GM18858 (cell line): ENCODE results near the gene TUSC2.

Experiments
- ATAC-seq: cut with Tn5 transposase; IDR thresholded peaks from one replicate; pipeline ENCODE4 v1.9.1; 2021; ENCODE audit not compliant: unreplicated experiment

TUSC2 gene, protein sequence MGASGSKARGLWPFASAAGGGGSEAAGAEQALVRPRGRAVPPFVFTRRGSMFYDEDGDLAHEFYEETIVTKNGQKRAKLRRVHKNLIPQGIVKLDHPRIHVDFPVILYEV

DNA sequence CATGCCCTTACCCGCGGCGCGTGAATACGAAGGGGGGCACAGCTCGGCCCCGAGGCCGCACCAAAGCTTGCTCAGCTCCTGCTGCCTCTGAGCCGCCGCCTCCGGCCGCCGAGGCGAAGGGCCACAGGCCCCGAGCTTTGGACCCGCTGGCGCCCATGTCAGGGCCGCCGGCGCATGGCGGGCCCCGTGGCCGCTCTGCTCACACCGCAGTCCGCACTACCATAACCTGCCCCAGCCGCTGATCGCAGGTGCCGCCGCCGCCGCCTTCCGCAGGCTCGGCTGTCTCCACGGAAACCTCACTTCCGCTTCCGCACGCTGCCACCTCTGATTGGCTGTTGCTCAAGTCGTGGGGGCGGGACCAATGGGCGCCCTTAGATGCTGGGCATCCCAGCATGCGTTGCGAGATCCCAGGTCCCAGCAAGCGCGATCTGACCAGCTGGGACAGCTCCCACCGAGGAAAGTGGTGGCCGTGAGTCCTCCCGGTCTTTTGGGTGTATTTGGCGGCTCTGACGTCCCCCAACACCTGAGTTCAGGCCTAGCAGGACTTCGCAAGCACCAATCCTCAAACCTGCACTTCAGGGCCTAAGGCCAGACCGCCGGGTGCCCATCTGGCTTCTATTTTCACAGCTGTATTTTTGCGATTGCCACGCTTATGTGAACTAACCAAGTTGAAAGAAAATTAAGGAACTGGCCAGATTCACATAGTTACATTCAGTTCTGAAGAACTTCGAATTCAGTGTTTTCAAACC is at the start of gene TUSC2:
TSS of gene TUSC2 (minus strand) at position 281 of the 749 bp plus-strand sequence. CDS start at position 157, 124 bp downstream.
- ATAC-seq, result peak; percentile 52

DNA sequence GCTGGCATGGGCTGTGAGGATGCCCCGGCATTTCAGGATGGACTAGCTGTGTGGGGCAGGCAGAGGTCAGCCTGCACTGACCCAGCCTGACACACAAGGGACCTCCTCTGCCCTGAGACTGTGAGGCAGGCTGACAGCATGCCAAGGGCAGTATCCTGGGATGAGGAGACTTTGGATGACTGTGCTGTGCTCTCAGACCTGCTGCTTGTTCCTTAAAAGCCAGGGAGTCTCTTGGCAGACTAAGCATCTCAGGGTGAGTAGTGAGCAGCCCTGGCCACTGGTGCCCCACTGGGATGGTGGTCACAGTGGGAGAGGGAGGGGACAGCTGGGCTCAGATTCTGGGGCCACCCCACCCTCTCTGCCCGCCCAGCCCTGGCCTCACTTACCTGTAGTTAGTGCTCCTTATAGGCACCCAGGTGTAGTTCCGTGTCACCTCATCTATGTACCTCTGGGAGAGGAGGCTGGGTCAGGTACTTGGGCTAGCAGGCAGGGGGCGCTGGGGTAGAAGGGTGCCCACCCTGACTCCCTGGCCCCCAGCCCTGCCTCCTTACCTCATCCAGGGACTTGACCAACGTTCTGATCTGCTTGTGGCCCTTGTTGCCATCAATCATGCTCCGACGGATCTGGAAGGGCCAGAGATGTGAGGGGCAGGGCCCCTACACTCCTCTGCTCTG is 47.4 kb upstream of the TUSC2 start:
- ATAC-seq, result no peak

DNA sequence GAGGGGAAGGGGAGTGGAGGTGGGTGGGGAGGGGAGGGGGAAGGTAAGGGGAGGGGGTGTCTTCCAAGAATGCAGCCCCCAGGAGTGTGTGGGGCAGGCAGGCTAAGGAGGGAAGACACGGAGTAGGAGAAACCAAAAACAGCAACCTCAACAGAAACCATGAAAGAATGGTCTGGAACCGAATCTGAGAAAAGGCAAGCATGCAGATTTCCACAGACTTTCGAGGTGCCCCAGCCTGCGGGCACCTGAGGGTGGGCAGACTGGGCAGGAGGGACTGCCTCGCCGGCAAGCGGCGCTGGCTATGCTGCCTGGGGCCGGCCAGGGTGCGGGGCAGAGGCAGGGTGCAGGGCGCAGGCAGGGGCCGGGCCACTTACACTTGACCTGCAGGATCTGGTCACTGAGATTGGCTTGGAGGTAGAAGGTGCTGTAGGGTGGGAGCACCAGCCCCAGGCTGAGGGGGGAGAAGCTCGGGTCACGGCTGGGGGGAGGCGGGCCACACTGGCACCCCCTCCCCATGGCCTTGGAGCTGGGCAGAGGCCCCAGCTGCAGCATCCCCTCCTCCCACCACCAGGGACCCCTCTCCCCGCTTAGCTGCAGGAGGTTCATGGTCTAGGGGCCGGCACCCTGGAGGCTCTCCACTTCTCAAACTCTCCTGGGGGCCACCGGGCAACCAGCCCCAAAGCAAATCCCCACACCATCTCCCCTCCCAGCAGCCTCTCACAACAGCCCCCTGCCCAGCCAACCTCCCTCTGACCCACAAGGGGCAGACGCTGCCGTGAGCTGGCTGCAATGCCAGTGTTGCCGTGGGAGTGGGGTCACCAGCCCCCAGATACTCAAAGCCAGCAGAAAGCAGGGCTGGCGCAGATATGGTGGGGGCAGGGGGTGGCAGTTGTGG is 46.6 kb upstream of the TUSC2 start:
- ATAC-seq, result no peak

DNA sequence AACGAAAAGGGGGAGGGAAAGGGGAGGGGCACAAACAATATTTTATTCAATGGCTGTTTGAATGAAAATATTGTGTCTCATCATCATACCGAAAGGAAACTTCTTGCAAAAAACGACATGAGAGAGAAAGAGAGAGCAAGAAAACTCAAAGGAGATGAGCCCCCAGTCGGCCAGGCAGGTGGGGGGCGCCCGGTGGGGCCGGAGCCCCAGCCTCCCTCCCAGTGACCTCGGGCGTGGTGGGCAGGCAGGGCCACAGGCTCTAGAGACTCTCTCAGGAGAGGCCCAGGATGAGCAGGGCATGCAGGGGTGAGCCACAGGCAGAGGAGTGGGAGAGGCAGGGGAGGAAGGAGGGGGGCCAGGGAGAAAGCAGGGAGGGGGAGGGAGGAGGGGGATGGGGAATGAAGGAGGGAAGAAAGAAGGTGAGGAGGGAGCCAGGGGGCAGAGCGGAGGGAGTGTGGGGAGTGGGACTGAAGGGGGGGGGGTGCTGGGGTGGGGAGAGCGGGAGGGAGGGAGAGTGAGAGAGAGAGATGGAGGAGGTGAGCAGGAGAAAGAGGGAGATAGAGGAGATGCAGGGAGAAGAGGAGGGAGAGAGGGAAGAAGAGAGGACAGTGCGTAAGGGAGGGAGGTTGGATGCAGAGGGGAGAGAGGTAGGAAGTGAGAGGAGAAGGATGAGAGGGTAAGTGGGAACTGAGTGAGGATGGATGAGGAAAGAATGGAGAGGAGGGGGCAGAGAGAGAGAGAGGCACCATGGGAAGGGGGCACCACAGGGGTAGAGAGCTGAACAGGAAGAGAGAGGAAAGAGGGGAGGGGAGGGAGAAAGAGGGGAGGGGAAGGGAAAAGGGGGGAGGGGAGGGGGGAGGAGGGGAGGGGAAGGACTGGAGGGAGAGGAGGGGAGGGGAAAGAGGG is 45.4 kb upstream of the TUSC2 start:
- no peak for ATAC-seq

DNA sequence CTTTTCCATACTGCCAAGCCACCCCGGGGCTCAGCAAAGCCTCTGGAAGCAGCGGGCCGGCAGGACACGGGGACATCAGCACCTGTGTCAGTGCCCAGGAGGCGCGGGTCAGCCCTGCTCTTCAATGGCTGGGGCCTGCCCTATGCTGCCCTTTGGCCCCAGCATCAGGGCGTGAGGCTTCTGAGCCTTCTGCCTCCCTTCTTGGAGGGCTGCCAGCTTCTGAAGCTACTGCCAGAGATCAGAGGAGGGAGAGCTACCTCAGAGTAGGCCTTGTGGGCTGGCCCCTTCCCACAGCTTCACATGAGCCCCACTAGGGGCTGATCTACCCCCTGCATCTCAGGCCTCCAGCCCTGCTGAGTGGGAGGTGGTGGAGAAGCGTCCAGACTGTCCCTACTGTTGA is 44.3 kb upstream of the TUSC2 start:
- ATAC-seq, result no peak

DNA sequence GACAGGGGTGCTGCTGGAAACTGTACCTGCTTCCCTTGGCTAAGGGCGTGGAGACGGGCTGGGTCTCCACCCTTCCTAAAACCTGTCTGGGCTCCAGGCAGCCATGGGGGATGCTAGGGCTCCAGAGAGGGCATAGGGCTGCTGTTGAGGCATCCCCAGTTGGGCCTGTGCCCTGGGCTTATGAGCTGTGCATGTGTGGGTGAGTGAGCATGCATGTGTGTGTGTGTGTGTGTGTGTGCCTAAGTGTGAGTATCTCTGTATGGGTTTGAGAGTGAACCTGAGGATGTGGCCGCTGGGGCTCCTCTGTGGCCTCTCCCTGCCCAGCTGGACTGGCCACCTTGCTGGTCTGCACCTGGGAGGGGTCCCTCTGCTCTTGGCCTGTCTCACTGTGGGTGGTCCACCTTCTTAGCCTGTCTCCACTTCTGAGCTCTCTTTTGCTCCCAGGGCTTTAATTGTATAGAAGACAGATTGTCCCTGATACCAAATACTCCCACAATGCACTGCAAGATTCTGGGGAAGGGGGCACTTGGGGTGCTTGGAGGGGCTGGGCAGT is 43.2 kb upstream of the TUSC2 start:
- ATAC-seq, result no peak

DNA sequence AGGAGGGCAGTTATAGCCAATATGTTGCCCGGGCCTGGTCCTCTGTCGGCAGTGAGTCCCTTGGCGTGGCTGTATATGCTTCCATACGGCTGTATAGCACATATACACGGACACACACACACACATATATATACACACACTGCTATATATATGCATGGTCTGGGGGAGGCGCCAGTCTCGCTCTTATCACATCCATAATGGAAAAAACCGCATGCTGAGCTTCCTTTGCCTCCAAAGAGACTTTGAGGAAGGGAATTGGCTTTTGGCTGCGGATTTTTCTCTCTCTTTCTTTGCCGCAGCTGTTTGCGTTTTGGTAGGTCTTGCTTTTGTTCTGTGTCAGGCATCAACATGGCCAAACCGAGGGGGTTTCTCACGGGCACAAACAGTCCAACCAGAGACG is 42.6 kb upstream of the TUSC2 start:
- ATAC-seq, result no peak

DNA sequence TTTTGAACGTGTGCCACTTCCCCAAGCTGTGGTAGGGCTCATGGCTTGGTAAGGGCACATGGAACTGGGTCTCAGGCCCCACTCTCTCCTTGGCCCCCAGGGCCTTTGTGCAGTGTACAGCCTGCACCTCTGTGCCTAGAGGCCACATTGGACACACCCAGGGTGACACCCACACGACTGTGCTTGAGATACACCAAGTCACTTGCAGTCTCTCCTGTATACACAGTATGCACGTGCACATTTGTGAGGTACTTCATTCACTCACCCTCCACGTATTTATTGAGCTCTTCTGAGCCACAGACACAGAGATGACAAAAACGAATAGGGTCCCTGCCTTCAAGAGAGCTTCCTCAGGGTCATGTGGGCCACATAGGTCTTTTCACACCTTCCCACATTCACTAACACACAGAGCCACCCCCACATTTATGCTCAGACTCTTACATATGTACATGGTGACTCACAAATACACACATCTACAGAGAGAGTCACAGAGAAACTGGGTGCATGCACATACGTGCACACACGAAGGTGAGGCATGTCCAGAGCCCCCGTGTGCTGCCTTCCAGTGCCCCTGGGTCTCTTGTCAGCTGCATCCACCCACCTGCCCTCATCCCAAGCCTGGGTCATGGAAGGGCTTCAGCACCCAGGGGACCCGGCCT is 41.1 kb upstream of the TUSC2 start:
- ATAC-seq, result no peak

DNA sequence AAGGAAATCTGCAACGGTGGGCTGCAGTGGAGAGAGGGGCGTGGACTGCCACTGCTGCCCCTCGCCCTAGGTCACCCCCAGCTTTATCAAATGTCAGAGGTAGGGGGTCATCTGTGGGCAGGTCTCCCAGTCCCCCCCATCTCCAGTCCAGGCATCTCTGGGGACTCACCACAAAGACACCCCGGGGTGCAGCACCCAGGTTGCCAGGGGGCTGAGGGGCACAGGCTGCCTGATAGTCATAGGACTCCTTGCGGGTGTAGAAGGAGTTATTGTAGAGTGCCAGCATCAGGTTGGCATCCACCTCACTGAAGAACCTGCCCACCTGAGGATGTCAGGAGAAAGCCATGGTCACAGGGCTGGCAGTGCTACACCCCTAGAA is 37.8 kb upstream of the TUSC2 start:
- no peak for ATAC-seq

DNA sequence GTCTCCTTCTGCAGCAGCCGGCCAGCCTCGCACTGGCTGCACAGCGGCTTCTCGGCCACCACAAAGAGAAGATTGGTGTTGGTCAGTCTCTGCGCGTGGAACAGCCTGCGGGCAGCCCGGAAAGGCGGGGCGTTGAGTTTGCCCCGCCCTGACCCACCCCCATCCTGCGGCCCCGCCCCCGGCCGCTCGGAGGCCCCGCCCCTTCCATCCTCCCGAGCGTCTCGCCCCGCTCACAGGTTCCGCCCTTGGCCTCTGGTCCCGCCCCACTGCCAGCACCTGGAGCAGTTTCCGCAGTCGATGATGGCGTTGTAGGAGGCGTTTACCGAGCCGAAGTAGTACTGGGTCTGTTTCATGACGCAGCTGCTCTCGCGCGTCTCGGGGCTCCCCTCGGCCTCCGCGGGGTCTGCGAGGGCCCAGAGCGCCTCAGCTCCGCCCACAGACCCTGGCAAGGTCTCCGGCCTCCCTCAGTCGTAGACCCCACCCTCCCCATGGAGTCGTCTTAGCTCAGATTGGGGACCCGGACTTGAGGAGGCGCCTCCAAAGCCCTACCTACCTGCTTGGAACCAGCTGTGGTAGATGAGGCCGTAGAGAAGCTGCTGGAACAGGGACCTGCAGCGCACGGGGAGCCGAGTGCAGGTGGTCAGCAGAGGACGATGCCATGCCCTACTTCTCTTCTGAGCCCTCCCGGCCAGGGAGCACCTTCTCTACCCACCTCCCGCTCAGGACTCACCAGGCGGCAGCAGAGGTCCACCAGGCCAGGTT is 37.2 kb upstream of the TUSC2 start:
- ATAC-seq, result peak; percentile 60

DNA sequence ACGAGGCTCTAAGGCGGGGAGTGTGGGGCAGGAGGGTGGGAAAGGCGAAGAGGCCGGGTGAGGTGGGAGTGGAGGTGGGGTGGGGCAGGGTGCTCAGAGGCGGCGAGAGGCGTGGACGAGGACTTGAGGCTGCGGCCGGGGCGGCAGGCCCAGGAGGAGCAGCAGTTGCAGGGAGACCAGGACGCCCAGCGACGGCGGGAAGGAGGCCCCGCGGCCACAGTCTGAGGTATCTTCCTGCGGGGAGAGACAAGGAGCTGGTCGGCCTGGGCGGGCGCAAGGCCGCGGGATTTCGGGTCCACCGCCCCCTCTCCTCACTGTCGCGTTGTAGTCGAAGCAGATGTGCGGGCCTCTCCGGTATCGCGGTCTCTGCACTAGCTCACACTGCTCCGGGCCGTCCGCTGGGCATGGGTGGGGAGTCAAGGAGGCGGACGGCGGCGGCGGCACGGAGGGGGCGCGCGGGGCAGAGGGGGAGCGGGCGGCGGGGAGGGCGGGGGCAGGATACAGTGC is 36.6 kb upstream of the TUSC2 start:
- no peak for ATAC-seq

DNA sequence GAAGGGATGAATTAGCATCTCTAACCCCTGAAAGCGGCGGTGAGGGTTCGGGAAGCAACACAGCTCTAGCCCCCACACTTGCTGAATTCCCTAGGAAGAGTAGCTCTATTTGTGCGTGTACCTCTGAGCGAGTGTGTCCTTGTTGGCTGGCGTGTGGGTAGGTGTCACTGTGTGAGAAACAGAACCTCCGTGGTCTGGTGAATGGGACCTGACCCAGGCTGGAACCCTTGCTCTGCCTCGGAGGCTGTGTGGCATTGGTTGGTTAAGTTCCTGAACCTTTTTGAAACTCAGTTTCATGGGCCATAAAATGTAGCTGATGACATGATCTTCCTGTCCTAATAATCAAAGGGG is 31.7 kb upstream of the TUSC2 start:
- ATAC-seq, result no peak

DNA sequence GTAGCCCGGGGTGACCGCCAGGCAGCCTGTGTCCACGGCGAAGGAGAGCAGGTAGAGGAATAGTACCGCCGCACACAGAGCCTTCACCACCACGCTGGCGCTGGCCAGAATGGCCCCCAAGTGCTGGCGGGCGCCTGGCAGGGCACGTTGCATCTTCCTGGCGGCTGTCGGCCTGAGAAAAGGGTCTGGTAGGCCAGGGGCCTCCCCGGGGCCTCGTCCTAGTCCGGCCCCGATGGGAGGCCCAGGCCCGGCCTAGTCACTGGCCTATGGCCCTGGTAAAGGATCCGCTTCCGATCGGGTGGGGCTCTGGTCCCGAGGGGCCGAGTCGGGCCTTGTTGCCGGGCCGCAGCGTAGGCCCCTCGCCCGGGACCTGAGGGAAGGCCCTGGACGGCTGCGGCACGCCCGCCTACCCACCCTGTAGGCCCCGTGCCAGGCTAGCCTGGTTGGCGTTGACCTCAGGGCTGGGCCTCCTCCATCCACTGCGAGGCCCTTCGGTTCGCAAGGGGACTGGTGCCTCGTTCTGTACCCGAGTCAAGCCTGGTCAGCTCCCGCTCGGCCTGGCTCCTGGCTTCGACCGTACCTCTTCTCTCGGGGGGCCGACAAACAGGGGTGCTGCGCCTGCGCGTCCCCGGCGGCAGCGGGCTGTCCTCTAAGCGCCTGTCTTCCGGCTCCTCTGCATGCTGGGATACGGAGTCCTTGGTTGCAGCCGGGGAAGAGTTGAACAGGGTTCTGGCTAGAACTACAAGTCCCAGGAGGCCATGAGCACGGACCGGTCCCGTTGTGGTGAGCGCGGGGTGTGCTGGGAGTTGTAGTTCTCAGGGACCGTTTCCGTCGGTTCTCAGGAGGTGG is 31.1 kb upstream of the TUSC2 start, which contains the start of gene TMEM115:
TSS of gene TMEM115 (minus strand) at position 611 of the 849 bp plus-strand sequence. CDS start at position 153, 458 bp downstream.
- ATAC-seq, result peak; percentile 92

DNA sequence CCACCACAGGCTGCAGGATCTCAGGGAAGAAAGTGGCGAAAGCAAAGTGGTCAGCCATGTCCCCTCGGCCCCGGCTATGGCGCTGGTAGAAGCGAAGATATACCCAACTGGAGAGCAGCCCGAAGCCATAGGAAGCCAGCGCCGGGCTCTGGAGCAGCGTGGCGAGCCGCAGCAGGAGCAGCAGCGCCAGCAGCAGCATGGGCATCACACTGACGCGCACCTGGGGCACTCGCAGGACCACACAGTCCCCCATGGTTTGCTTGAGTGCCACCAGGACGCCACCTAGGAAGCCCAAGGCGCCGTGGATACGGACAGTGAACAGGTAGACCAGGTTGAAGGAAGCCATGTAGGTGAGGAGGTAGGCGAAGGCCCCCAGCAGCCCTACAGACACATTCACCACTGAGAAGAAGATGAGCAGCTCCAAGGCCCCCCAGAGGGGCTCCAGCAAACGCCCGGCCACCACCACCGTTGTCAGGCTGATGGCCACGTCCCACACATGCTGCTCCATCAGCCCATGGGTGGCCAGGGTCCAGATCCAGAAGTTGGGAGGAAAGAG is 30.4 kb upstream of the TUSC2 start:
- ATAC-seq, result no peak

DNA sequence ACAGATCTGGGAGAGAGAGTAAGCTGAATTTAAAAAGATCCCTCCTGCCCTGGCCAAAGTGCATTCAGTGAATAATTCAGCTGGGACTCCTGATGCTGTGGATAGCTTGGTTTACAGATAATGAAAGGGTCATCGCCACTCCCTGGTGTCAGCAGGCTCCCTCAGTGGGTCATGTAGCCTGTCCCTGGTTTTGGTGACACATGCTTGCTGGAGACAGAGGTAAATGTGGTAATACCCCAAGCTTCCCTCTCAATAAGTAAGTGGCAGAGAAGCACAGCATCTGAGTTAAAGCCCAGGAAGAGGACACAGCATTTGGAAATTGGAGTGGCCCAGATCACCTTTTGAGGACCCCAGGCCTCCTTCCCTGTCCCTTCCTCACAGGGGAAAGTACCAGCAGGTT is 29.5 kb upstream of the TUSC2 start:
- no peak for ATAC-seq

DNA sequence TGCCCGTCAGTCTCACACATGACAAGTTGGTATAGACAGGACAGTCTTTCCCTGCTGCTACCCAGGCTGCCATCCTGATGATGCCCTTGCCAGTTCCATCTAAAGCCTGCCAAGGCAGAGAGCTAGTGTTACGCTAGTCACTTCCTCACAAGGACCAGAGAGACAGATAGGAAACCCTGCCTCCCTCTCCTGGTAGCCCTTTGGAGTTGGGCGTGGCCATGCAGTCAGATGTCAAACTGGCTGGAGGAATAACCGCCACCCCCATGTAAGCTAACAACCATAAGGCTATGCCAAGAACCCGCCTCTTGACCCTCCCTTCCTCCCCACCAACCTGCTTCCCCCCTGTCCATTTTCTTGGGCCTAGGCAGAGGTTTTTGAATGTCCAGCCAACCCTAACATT is 28.5 kb upstream of the TUSC2 start:
- ATAC-seq, result no peak

DNA sequence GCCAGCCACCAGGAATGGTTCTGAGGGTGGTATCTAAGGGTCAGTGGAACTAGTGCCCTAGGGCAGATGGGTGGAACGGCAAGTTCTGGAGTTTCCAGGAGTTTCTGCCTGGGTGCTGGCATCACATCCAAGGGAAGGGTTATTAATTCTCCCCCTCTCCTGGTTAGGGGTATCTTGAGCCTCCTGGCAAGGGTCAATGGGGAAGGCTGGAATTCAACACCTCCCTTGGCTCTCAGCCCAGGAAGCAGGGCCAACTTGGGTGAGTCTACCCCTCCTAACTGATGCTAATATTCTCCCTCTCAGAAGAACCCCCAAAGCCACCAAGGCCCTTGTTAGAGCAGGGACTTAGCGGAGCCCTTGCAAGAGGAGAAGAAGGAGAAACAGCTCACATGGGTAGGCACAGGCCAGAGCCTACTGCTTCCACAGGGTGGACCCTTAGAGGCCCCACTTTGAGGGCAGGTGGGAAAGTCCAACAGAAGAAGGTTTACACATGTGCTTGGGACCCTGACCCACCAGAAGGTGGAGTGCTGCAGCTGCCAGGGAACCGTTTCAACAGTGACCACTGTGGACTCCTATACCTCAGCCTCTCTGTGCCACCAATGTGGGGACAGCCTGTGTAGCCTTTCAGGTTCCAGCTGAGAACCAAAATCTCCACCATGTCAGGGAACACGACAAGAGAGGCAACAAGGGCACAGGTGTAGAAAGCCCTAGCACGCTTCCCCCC is 28.0 kb upstream of the TUSC2 start:
- no peak for ATAC-seq
